ENCODE results near the gene NLGN1.

The NLGN1 gene

DNA sequence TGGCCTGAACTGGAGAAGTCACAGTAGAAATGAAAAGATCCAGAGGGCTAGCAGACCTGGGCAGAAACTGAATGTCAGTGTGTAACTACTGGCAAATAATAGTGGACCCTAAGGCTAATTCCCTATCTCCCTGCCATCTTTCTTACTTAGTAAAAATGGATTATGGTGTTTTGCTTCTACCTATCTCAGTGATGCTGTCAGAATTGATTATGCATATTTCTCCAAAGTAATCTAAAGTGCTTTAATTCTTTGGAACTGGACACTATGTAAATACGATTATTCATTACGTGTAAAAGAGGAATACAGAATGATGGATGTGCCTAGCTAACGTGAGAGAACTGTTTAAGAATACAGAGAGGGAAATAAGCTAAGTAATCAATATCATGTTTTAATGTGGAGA lies 651.9 kb downstream of the NLGN1 start:
- no peak overlapping the region for H3K4me3 ChIP-seq (ENCODE audit: low read depth, low read length)
- no peak for TF ChIP-seq CTCF (IDR thresholded peaks at IDR 0.05; ENCODE audit: borderline replicate concordance, insufficient read depth, low read depth, low read length)

- no peak for TF ChIP-seq CTCF (IDR thresholded peaks at IDR 0.05; ENCODE audit: borderline replicate concordance, insufficient read depth, low read depth, low read length)
- no peak overlapping the region for H3K4me3 ChIP-seq (ENCODE audit: low read depth, low read length)
Measured at GRCh38 chr3:174051191-174051590, 653.6 kb downstream of the NLGN1 start.

- no peak overlapping the region for H3K4me3 ChIP-seq (ENCODE audit: low read depth, low read length)
- TF ChIP-seq CTCF (IDR thresholded peaks at IDR 0.05; ENCODE audit: borderline replicate concordance, insufficient read depth, low read depth, low read length), result no peak
Measured at GRCh38 chr3:174058804-174059203, 661.3 kb downstream of the NLGN1 start.

DNA sequence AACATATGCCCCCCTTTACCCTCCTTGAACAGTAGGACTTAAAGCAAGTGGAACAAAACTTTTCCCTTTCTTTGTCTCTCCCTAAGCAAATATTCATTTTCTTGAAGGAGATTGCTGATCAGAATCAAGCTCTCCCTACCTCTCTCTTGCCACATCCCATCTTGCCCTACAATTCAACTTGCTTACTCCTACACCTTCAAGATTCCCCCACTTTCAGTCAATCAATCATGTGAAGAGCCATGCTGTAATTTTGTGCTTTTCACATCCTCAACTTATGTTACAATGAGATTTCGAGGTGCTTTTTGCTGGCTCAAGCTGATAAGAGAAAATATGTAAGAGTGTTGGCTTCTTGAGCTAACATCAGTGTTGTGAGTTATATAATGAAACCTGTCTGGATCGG lies 662.9 kb downstream of the NLGN1 start:
- no peak for TF ChIP-seq CTCF (IDR thresholded peaks at IDR 0.05; ENCODE audit: borderline replicate concordance, insufficient read depth, low read depth, low read length)
- H3K4me3 ChIP-seq (ENCODE audit: low read depth, low read length), result no peak overlapping the region

GRCh38 chr3:174061162-174061561 lies 663.6 kb downstream of the NLGN1 start:
- no peak for TF ChIP-seq CTCF (IDR thresholded peaks at IDR 0.05; ENCODE audit: borderline replicate concordance, insufficient read depth, low read depth, low read length)
- H3K4me3 ChIP-seq (ENCODE audit: low read depth, low read length), result no peak overlapping the region

DNA sequence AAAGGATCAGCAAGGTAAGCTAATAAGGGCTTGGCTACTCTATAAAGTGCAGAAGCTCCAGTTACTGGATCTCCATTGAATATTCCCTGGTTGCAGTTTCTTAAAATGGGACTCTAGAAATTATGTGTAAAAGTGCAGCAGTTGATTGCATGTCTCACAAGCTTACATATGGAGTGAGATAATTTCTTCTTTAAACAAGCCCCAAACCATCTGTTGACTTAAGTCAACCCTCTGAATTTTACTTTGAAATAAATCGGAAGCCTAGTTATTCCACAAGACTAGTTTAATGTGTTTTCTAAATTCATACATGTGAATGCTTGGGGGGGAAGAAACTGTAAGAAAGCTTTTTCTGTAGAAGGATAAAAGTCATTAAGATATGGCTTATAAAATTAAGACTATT lies 664.2 kb downstream of the NLGN1 start:
- no peak overlapping the region for H3K4me3 ChIP-seq (ENCODE audit: low read depth, low read length)
- no peak for TF ChIP-seq CTCF (IDR thresholded peaks at IDR 0.05; ENCODE audit: borderline replicate concordance, insufficient read depth, low read depth, low read length)

GRCh38 chr3:174062923-174063322 lies 665.4 kb downstream of the NLGN1 start:
- no peak for TF ChIP-seq CTCF (IDR thresholded peaks at IDR 0.05; ENCODE audit: borderline replicate concordance, insufficient read depth, low read depth, low read length)
- no peak overlapping the region for H3K4me3 ChIP-seq (ENCODE audit: low read depth, low read length)

Data from GM12875 (cell line).